ENCODE measurements around the gene SMAD7.

SMAD7 gene

DNA sequence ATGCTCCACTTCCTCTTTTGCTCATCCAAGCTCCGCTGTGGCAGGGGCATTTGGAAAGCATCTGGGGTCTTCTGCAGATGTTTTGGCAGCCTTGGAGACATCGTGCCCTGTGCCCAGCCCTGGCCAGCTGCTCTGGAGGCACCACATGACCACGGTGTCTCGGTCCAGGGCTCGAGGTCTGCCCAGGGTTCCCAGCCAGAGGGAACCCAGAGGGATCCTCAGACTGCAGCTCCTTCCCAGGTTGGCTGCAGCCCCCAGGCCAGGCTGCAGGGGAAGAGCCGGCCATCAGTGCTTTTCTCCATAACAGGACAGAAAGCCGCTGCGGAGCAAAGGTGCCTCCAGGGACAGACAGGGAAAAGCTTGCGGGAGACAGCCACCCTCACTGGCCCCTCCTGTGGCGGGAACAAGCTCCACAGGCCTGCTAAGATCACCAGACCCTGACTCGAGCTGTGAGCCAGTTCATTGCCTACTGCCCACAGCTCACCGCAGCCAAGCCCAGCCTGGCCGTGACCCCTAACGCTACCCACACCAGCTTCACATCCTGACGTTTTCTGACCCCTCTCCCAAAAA is 74.7 kb downstream of the SMAD7 start:
- no peaks in the 10 kb centered on the region for H3K4me1 ChIP-seq (ENCODE audit: control insufficient read depth in 1 of 2, insufficient read depth in 1 of 2, low read depth in 1 of 2, low read length in 1 of 2)
- no peaks in the 10 kb centered on the region for H3K9me3 ChIP-seq
- TF ChIP-seq, protein P1, sequence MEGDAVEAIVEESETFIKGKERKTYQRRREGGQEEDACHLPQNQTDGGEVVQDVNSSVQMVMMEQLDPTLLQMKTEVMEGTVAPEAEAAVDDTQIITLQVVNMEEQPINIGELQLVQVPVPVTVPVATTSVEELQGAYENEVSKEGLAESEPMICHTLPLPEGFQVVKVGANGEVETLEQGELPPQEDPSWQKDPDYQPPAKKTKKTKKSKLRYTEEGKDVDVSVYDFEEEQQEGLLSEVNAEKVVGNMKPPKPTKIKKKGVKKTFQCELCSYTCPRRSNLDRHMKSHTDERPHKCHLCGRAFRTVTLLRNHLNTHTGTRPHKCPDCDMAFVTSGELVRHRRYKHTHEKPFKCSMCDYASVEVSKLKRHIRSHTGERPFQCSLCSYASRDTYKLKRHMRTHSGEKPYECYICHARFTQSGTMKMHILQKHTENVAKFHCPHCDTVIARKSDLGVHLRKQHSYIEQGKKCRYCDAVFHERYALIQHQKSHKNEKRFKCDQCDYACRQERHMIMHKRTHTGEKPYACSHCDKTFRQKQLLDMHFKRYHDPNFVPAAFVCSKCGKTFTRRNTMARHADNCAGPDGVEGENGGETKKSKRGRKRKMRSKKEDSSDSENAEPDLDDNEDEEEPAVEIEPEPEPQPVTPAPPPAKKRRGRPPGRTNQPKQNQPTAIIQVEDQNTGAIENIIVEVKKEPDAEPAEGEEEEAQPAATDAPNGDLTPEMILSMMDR (IDR thresholded peaks at IDR 0.05): no peak
- no peak overlapping the region for H3K27ac ChIP-seq
- H3K36me3 ChIP-seq: no peaks in the 10 kb centered on the region
- H3K4me3 ChIP-seq (ENCODE audit: low read depth in 1 of 2, low read length in 1 of 2): no peak overlapping the region
- H3K27me3 ChIP-seq: no peaks in the 10 kb centered on the region

DNA sequence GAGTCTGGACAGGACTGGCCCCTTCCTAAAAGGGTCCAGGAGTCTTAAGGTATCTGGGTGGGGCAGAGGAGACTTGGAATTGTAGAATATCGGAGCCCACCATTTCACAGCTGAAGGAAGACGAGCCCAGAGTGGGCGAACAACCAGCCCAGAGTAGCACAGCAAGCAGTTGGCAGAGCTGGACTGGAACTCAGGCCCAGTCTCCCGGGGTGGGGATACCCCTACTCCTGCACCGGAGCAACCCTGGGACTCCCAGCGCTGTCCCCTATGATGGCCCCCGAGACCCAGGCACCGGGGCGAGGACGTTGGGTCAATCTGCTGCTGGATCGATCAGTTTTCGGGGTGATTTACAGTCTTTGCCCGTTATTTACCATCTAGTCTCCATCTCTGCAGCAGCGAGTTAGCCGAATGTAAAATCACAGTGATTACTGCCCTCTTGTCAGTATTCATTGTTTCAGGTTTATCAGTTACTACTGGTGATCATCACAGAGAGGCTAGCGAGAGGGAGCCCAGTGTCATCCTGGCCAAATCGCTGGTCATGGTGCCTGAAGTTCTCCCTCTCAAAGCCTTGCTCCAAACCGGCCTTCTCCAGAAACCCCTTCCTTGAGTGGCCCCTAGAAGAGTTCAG is 75.3 kb downstream of the SMAD7 start:
- no peak overlapping the region for H3K27ac ChIP-seq
- no peaks in the 10 kb centered on the region for H3K27me3 ChIP-seq
- no peaks in the 10 kb centered on the region for H3K36me3 ChIP-seq
- no peaks in the 10 kb centered on the region for H3K4me1 ChIP-seq (ENCODE audit: control insufficient read depth in 1 of 2, insufficient read depth in 1 of 2, low read depth in 1 of 2, low read length in 1 of 2)
- H3K9me3 ChIP-seq: no peaks in the 10 kb centered on the region
- TF ChIP-seq, protein P1 (IDR thresholded peaks at IDR 0.05): no peak
- H3K4me3 ChIP-seq (ENCODE audit: low read depth in 1 of 2, low read length in 1 of 2): no peak overlapping the region

DNA sequence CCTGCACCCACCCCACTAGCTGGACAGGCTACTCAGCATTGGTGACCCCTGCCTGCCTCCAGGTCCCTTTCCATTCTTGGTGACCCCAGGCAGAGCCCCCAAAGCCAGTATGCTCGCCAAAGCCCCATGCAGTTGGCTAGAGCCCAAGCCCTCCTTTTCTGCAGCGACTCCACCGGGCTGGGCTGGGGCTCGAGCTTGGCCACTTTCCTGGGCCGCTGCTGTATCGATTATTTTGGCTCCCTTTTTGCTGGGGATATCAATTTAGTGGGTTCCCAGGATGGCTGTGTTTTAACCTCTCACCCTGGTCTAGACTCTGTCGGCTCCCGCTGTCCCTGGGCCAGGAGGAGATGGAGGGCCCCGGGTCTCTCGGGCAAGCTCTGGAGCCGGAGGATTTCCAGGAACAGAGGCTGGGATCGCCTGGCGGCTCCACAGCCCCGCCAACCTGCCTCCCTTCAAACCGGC is 76.0 kb downstream of the SMAD7 start:
- H3K9me3 ChIP-seq: no peaks in the 10 kb centered on the region
- TF ChIP-seq, protein P1 (IDR thresholded peaks at IDR 0.05): no peak
- no peak overlapping the region for H3K27ac ChIP-seq
- no peaks in the 10 kb centered on the region for H3K4me1 ChIP-seq (ENCODE audit: control insufficient read depth in 1 of 2, insufficient read depth in 1 of 2, low read depth in 1 of 2, low read length in 1 of 2)
- H3K27me3 ChIP-seq: no peaks in the 10 kb centered on the region
- H3K4me3 ChIP-seq (ENCODE audit: low read depth in 1 of 2, low read length in 1 of 2): no peak overlapping the region
- no peaks in the 10 kb centered on the region for H3K36me3 ChIP-seq

GRCh38 chr18:48874233-48874632 is 76.5 kb downstream of the SMAD7 start:
- TF ChIP-seq, protein P1 (IDR thresholded peaks at IDR 0.05): no peak
- no peaks in the 10 kb centered on the region for H3K27me3 ChIP-seq
- H3K4me3 ChIP-seq (ENCODE audit: low read depth in 1 of 2, low read length in 1 of 2): no peak overlapping the region
- no peak overlapping the region for H3K27ac ChIP-seq
- H3K9me3 ChIP-seq: no peaks in the 10 kb centered on the region
- H3K4me1 ChIP-seq (ENCODE audit: control insufficient read depth in 1 of 2, insufficient read depth in 1 of 2, low read depth in 1 of 2, low read length in 1 of 2): no peaks in the 10 kb centered on the region
- no peaks in the 10 kb centered on the region for H3K36me3 ChIP-seq

DNA sequence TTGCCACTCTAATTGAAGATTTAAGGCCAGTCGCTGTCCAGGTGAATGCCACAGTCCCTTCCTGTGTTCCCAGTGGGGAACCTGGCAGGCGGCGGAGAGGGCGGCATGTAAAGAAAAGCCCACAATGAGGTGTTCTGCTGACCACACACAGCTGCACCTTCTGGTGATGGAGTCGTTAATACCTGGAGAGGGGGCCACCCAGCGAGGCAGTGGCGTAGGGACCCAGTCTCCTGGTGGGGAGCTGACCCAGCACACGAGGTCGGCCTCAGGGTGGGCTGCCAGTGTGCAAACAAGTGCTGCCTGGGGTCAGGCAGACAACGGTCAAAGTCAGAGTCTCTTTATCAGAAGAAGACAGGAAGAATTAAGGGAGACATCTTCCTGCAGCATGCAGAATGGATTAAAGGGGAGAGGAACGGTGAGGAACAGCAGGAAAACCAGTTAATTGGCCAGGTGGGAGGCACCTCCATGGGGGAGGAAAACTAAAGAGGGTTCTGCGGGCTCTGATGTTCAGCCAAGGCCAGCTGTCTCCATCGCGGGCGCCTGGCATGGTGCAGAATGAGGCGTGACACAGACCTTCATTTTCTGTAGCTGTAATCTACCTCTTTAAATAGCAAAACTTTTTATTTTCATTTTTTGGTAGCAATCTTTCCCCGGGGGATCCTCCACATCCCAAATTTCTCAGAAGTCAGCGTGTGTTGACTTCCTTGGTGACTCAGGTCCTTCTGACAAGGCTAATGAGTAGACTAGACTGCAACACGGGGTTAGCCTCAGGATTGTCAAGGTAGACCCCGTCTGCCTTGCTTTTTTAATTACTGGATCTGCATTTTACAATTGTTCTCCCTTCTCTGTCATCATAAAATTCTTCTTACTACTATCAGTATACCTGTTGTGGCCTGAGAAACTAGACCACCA is 78.3 kb downstream of the SMAD7 start:
- Histone ChIP-seq H3K4me1 (ENCODE audit: control insufficient read depth in 1 of 2, insufficient read depth in 1 of 2, low read depth in 1 of 2, low read length in 1 of 2) (no peaks in the 10 kb centered on the region), H3K9me3 (no peaks in the 10 kb centered on the region), H3K36me3 (no peaks in the 10 kb centered on the region), H3K27ac (no peak overlapping the region), H3K4me3 (ENCODE audit: low read depth in 1 of 2, low read length in 1 of 2) (no peak overlapping the region), H3K27me3 (no peaks in the 10 kb centered on the region)
- TF ChIP-seq, protein P1 (IDR thresholded peaks at IDR 0.05): no peak

All from neutrophil (primary cell).